ENCODE data around the gene FLRT2.
A peak's percentile ranks its signal among the peaks of the same experiment; 100 is the strongest.

FLRT2 gene

DNA sequence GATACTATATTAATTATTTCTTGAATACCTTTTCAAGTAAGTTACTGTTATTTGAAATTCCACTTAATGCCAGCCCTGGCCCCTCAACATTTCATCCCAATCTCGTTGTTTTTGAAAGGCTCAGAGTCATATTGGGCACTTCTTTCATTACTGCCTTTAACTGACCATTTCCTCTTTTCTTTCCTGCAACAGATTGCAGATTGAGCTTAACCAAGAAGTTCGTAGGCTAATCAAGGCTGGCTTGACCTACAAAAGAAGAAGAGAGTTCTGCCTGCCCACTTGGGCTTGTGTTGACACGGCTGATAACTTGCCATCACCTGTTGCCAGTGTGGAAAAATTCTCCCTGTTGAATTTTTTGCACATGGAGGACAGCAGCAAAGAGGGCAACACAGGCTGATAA, 91.0 kb downstream of the FLRT2 start:
- DNase-seq (ENCODE audit: low read depth) = no peak
- TF ChIP-seq, protein P1, sequence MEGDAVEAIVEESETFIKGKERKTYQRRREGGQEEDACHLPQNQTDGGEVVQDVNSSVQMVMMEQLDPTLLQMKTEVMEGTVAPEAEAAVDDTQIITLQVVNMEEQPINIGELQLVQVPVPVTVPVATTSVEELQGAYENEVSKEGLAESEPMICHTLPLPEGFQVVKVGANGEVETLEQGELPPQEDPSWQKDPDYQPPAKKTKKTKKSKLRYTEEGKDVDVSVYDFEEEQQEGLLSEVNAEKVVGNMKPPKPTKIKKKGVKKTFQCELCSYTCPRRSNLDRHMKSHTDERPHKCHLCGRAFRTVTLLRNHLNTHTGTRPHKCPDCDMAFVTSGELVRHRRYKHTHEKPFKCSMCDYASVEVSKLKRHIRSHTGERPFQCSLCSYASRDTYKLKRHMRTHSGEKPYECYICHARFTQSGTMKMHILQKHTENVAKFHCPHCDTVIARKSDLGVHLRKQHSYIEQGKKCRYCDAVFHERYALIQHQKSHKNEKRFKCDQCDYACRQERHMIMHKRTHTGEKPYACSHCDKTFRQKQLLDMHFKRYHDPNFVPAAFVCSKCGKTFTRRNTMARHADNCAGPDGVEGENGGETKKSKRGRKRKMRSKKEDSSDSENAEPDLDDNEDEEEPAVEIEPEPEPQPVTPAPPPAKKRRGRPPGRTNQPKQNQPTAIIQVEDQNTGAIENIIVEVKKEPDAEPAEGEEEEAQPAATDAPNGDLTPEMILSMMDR (IDR thresholded peaks at IDR 0.05; ENCODE audit: insufficient read depth, low read depth, low read length, missing control alignments) = no peak
- H3K4me3 ChIP-seq (ENCODE audit: low read length) = no peak overlapping the region

DNA sequence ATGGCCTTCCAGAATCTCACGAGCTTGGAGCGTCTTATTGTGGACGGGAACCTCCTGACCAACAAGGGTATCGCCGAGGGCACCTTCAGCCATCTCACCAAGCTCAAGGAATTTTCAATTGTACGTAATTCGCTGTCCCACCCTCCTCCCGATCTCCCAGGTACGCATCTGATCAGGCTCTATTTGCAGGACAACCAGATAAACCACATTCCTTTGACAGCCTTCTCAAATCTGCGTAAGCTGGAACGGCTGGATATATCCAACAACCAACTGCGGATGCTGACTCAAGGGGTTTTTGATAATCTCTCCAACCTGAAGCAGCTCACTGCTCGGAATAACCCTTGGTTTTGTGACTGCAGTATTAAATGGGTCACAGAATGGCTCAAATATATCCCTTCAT, 92.2 kb downstream of the FLRT2 start:
- no peak for DNase-seq (ENCODE audit: low read depth)
- TF ChIP-seq, protein P1 (IDR thresholded peaks at IDR 0.05; ENCODE audit: insufficient read depth, low read depth, low read length, missing control alignments) = no peak
- no peak overlapping the region for H3K4me3 ChIP-seq (ENCODE audit: low read length)

DNA sequence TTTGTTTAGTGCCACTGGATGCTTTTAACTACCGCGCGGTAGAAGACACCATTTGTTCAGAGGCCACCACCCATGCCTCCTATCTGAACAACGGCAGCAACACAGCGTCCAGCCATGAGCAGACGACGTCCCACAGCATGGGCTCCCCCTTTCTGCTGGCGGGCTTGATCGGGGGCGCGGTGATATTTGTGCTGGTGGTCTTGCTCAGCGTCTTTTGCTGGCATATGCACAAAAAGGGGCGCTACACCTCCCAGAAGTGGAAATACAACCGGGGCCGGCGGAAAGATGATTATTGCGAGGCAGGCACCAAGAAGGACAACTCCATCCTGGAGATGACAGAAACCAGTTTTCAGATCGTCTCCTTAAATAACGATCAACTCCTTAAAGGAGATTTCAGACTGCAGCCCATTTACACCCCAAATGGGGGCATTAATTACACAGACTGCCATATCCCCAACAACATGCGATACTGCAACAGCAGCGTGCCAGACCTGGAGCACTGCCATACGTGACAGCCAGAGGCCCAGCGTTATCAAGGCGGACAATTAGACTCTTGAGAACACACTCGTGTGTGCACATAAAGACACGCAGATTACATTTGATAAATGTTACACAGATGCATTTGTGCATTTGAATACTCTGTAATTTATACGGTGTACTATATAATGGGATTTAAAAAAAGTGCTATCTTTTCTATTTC, 93.2 kb downstream of the FLRT2 start:
- DNase-seq (ENCODE audit: low read depth) = no peak
- no peak overlapping the region for H3K4me3 ChIP-seq (ENCODE audit: low read length)
- TF ChIP-seq, protein P1 (IDR thresholded peaks at IDR 0.05; ENCODE audit: insufficient read depth, low read depth, low read length, missing control alignments) = no peak

DNA sequence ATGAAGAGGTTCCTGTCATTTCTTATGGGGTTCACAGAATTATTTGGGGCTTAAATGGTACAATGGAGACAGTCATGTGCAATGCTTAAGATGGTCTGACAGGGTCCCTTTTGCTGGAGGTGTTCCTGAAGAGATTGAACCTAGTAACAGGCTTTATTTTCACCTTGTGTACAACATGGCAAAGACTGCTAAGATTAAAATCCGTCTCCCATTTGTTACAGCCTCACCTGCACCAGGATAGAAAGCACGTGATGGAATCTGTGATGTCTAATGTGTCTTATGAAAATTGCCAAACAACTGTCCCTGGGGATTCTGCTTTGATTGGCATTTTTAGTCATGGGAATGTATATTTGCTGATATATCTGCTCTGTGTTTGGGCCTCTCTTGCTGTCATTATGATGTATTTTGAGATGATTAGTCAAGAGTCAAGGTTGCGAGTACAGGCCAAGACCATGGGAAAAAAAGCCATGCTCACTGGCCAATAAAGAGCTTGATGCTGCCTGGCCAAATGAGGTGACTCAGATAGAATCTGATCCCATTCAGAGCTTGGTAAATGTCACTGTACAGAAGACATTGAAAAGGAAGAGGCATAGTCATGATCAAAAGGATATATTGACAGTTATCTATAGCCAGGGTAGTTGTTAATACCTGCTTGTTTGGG, 96.1 kb downstream of the FLRT2 start:
- H3K4me3 ChIP-seq (ENCODE audit: low read length) = no peak overlapping the region
- TF ChIP-seq, protein P1 (IDR thresholded peaks at IDR 0.05; ENCODE audit: insufficient read depth, low read depth, low read length, missing control alignments) = no peak
- DNase-seq (ENCODE audit: low read depth) = no peak

DNA sequence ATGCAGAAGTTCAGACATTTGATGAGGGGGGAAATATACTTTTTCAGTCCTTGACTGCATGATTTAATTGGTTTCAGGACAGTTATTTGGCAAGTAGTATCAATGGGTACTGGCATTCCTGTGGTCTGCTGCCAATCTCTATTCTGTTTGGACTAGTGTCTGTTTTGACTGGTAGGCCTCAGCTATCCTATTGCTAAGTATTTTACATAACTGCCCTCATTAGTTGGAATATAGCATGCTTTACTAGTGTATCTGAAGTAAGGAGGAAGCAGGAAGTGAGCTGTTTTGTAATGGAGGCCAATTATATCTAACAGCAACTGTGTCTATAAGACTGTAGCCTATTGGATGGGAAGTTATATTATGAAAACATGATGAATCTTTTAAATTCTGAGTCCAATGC, 104.3 kb downstream of the FLRT2 start:
- DNase-seq (ENCODE audit: low read depth) = peak; percentile 8
- H3K4me3 ChIP-seq (ENCODE audit: low read length) = no peak overlapping the region
- TF ChIP-seq, protein P1 (IDR thresholded peaks at IDR 0.05; ENCODE audit: insufficient read depth, low read depth, low read length, missing control alignments) = no peak

DNA sequence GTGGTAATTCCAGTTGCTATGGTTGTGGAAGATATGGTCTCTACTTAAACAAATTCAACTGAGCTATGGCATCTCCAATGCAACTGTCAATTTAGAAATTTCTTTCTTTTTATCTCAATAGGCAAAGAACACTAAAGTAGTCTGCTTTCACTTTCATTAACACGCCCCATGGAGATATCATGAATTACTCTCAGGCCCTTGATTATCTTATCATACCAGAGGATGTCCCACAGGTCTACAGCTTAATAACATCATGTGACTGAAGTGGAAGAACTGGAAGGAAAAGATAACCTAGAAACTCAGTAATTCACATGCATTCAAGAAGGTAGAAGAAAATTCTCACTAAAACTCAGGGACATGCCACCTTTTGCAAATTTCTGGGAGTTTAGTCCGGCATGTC, 114.3 kb downstream of the FLRT2 start:
- TF ChIP-seq, protein P1 (IDR thresholded peaks at IDR 0.05; ENCODE audit: insufficient read depth, low read depth, low read length, missing control alignments) = no peak
- no peak for DNase-seq (ENCODE audit: low read depth)
- H3K4me3 ChIP-seq (ENCODE audit: low read length) = no peak overlapping the region

DNA sequence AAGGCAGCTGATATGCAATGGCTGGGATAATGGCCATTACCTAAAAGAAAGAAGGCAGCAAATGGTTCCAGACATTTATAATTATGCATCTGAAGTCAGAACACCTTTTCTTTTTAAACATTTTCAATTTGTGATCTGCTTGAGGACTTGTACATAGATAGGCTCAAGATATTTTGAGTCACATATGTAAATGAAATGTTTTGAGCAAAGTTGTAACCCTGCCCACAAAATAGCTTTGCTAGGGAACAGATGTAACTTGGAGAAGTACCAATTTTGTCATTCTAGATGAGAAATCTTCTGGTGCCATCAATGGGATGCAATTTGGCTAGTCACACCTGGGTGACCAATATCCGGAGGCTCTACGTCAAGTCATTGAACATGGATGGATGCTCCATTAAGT, 123.1 kb downstream of the FLRT2 start:
- no peak for DNase-seq (ENCODE audit: low read depth)
- TF ChIP-seq, protein P1 (IDR thresholded peaks at IDR 0.05; ENCODE audit: insufficient read depth, low read depth, low read length, missing control alignments) = no peak
- H3K4me3 ChIP-seq (ENCODE audit: low read length) = no peak overlapping the region

Measured in epithelial cell of esophagus (primary cell).